Measurements from ENCODE around the gene MYO9B. TPM values are rescaled to one million over a fixed set of nuclear protein-coding genes. Genes with fewer than 3 reads are reported as not detected.
A peak's percentile ranks its signal among the peaks of the same experiment; 100 is the strongest.
"Not testable (repeated sequence)": the region's sequence is repeated elsewhere in the genome, so short reads cannot be mapped to it uniquely, and the experiment has no call there.

MYO9B gene
- total and polyA plus RNA-seq, 9 donors, result 18.0 to 55.5 (median 39.7) TPM

GRCh38 chr19:17090583-17090982, 15.0 kb downstream of the MYO9B start:
- H3K27ac ChIP-seq (ENCODE audit: low read length), result peak overlapping the region; percentile 20

DNA sequence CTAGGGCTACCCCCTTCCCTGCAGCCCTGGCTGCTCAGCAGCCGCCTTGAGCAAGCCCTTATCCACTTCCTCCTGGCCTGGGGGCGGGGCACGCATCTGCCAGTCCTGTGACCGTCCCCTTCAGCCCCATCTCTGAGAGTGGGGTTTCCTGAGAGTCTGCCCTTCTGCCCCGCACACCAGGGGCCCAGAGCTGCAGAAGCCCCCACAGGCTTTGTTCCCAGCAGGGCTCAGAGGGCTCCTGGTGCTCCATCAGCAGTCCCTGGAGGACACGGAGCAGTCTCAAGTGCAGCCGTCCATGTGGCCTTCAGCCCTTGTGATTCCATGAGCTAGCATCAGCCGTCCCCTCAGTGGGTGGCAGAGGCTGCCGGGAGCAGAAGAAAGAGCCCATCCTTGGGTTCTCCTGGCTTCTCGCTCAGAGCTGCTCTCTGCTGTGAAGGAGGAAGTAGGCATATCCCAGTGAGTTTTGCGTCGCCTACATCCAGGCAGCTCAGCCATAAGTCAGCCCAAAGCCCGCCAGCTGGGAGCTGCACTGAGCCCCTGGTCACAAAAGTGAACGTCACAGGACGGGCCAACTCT, 16.3 kb downstream of the MYO9B start:
- H3K4me3 ChIP-seq (ENCODE audit: low read length), result no peak overlapping the region
- peaks cover 5% of the 10 kb centered on the region for H3K4me1 ChIP-seq (ENCODE audit: control insufficient read depth, insufficient read depth, low read length)
- peaks cover under 1% of the 10 kb centered on the region for H3K36me3 ChIP-seq (ENCODE audit: control insufficient read depth, insufficient read depth, low read length)
- peak; percentile 49 for DNase-seq
- peaks cover 4% of the 10 kb centered on the region for H3K9me3 ChIP-seq (replicated peaks; ENCODE audit: control insufficient read depth, low read depth, low read length)
- H3K27ac ChIP-seq (ENCODE audit: low read length), result peak overlapping the region; percentile 4
- 73% methylated on average over 9 of the region's 15 CpGs for WGBS (ENCODE audit: insufficient coverage)
- no peaks in the 10 kb centered on the region for H3K27me3 ChIP-seq (ENCODE audit: control insufficient read depth, insufficient read depth, low read length)

More at GRCh38 chr19:17090583-17090982, 15.0 kb downstream of the MYO9B start:
- peak; percentile 32 for DNase-seq
- H3K9me3 ChIP-seq (replicated peaks; ENCODE audit: control insufficient read depth, low read depth, low read length), result peaks cover 4% of the 10 kb centered on the region
- H3K4me1 ChIP-seq (ENCODE audit: control insufficient read depth, insufficient read depth, low read length), result peaks cover 5% of the 10 kb centered on the region
- no peaks in the 10 kb centered on the region for H3K27me3 ChIP-seq (ENCODE audit: control insufficient read depth, insufficient read depth, low read length)
- WGBS (ENCODE audit: insufficient coverage), result 95% methylated on average over 4 of the region's 9 CpGs
- no peak overlapping the region for H3K4me3 ChIP-seq (ENCODE audit: low read length)
- peaks cover 9% of the 10 kb centered on the region for H3K36me3 ChIP-seq (ENCODE audit: control insufficient read depth, insufficient read depth, low read length)

DNA sequence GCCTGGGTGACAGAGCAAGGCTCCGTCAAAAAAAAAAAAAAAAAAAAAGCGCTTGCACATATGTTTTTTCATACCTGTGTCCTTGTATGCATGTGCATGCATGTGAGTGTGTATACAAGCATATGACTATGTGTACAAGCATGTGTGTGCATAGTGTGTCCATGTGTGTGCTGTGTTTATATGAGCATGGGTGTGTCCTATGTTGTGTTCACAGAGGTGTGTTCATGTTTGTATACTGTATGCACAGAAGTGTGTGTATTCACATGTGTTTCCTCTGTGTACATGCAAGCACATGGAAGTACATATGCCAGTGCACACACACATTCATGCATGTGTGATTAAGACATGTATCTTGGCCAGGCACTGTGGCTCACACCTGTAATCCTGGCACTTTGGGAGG, 17.1 kb downstream of the MYO9B start:
- Histone ChIP-seq H3K9me3 (replicated peaks; ENCODE audit: control insufficient read depth, low read depth, low read length) (peaks cover 4% of the 10 kb centered on the region), H3K27me3 (ENCODE audit: control insufficient read depth, insufficient read depth, low read length) (no peaks in the 10 kb centered on the region), H3K4me1 (ENCODE audit: control insufficient read depth, insufficient read depth, low read length) (peaks cover 5% of the 10 kb centered on the region), H3K27ac (ENCODE audit: low read length) (no peak overlapping the region), H3K36me3 (ENCODE audit: control insufficient read depth, insufficient read depth, low read length) (no peaks in the 10 kb centered on the region), H3K4me3 (ENCODE audit: low read length) (no peak overlapping the region)
- no peak for DNase-seq
- WGBS (ENCODE audit: insufficient coverage), result 90% methylated on average over 2 of the region's 2 CpGs

DNA sequence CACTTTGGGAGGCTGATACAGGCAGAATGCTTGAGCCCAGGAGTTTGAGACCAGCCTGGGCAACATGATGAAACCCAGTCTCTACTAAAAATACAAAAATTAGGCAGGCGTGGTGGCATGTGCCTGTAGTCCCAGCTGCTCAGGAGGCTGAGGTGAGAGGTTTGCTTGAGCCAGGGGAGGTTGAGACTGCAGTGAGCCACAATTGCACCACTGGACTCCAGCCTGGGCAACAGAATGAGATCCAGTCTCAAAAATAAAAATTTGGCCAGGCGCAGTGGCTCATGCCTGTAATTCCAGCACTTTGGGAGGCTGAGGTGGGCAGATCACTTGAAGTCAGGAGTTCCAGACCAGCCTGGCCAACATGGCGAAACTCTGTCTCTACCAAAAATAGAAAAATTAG, 19.1 kb downstream of the MYO9B start:
- not testable (repeated sequence) for H3K4me1 ChIP-seq (ENCODE audit: control insufficient read depth, insufficient read depth, low read length); H3K4me3 ChIP-seq (ENCODE audit: low read length); H3K9me3 ChIP-seq (replicated peaks; ENCODE audit: control insufficient read depth, low read depth, low read length); H3K27ac ChIP-seq (ENCODE audit: low read length); H3K27me3 ChIP-seq (ENCODE audit: control insufficient read depth, insufficient read depth, low read length); DNase-seq; H3K36me3 ChIP-seq (ENCODE audit: control insufficient read depth, insufficient read depth, low read length)
- WGBS (ENCODE audit: insufficient coverage), result 90% methylated on average over 2 of the region's 3 CpGs

DNA sequence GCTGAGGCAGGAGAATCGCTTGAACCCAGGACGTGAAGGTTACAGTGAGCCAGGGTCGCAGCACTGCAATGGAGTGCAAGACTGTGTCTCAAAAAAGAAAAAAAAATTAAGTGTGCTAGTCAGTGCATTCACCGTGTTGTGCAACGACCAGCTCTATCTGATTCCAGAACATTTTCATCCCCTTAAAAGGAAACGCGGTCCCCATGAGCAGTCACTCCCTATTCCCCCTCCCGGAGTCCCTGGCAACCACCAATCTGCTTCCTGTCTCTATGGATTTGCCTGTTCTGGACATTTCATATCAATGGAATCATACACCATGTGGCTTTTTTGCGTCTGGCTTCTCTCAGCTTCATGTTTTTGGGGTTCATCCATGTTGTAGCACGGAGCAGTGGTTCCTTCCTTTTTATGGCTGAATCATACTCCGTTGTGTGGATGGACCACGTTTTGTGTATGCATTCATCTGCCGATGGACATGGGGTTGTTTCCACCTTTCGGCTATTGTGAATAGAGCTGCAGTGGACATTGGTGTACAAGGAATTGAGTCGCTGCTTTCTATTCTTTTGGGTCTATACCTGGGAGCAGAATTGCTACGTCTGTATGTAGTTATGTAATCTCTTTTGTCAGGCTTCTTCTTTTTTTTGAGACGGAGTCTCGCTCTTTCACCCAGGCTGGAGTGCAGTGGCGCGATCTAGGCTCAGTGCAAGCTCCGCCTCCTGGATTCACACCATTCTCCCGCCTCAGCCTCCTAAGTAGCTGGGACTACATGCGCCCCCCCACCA, 19.8 kb downstream of the MYO9B start:
- Histone ChIP-seq H3K27me3 (ENCODE audit: control insufficient read depth, insufficient read depth, low read length) (no peaks in the 10 kb centered on the region), H3K4me1 (ENCODE audit: control insufficient read depth, insufficient read depth, low read length) (no peaks in the 10 kb centered on the region), H3K36me3 (ENCODE audit: control insufficient read depth, insufficient read depth, low read length) (peaks cover 2% of the 10 kb centered on the region), H3K9me3 (replicated peaks; ENCODE audit: control insufficient read depth, low read depth, low read length) (peaks cover 4% of the 10 kb centered on the region), H3K27ac (ENCODE audit: low read length) (no peak overlapping the region), H3K4me3 (ENCODE audit: low read length) (no peak overlapping the region)
- no peak for DNase-seq
- 85% methylated on average over 12 of the region's 23 CpGs for WGBS (ENCODE audit: insufficient coverage)

GRCh38 chr19:17097593-17098126, 22.1 kb downstream of the MYO9B start:
- no peaks in the 10 kb centered on the region for H3K9me3 ChIP-seq (replicated peaks; ENCODE audit: control insufficient read depth, low read depth, low read length)
- H3K4me3 ChIP-seq (ENCODE audit: low read length), result no peak overlapping the region
- 80% methylated on average over 1 of the region's 8 CpGs for WGBS (ENCODE audit: insufficient coverage)
- H3K36me3 ChIP-seq (ENCODE audit: control insufficient read depth, insufficient read depth, low read length), result peaks cover 15% of the 10 kb centered on the region
- H3K4me1 ChIP-seq (ENCODE audit: control insufficient read depth, insufficient read depth, low read length), result no peaks in the 10 kb centered on the region
- H3K27ac ChIP-seq (ENCODE audit: low read length), result no peak overlapping the region
- DNase-seq, result no peak
- H3K27me3 ChIP-seq (ENCODE audit: control insufficient read depth, insufficient read depth, low read length), result no peaks in the 10 kb centered on the region

DNA sequence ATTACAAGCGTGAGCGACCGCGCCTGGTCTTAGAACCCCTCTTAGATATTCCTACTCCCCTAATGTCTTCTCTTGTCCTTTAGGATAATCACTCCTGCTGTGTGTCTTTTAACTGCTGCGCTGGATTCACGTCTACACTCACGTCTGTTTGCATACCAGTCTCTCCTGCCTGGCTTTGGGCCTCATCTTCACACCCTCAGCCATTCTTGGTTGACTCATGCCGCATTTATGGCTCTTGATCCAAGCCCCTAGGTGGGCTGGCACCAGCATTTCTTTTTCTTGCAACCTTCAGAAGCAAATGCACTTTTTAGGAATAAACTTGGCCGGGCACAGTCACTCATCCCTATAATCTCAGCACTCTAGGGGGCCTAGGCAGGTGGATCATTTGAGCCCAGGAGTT, 22.7 kb downstream of the MYO9B start:
- WGBS (ENCODE audit: insufficient coverage), result 88% methylated on average over 8 of the region's 9 CpGs
- no peak overlapping the region for H3K4me3 ChIP-seq (ENCODE audit: low read length)
- DNase-seq, result no peak
- no peaks in the 10 kb centered on the region for H3K4me1 ChIP-seq (ENCODE audit: control insufficient read depth, insufficient read depth, low read length)
- H3K27ac ChIP-seq (ENCODE audit: low read length), result no peak overlapping the region
- peaks cover 2% of the 10 kb centered on the region for H3K9me3 ChIP-seq (replicated peaks; ENCODE audit: control insufficient read depth, low read depth, low read length)
- no peaks in the 10 kb centered on the region for H3K27me3 ChIP-seq (ENCODE audit: control insufficient read depth, insufficient read depth, low read length)
- peaks cover 22% of the 10 kb centered on the region for H3K36me3 ChIP-seq (ENCODE audit: control insufficient read depth, insufficient read depth, low read length)

DNA sequence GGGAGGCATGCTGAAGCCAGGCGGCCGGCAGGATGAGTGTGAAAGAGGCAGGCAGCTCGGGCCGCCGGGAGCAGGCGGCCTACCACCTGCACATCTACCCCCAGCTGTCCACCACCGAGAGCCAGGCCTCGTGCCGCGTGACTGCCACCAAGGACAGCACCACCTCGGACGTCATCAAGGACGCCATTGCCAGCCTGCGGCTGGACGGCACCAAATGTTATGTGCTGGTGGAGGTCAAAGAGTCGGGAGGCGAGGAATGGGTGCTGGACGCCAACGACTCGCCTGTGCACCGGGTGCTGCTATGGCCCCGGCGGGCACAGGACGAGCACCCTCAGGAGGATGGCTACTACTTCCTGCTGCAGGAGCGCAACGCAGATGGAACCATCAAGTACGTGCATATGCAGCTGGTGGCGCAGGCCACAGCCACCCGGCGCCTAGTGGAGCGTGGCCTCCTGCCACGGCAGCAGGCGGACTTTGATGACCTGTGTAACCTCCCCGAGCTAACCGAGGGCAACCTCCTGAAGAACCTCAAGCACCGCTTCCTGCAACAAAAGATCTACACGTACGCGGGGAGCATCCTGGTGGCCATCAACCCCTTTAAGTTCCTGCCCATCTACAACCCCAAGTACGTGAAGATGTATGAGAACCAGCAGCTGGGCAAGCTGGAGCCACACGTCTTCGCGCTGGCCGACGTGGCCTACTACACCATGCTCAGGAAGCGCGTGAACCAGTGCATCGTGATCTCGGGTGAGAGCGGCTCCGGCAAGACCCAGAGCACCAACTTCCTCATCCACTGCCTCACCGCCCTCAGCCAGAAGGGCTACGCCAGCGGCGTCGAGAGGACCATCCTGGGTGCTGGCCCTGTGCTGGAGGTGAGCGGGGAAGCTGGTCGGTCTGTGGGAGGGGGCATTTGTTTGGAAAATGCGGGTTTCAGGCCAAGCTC, 26.4 kb downstream of the MYO9B start:
- no peaks in the 10 kb centered on the region for H3K27me3 ChIP-seq (ENCODE audit: control insufficient read depth, insufficient read depth, low read length)
- 97% methylated on average over 46 of the region's 59 CpGs for WGBS (ENCODE audit: insufficient coverage)
- H3K4me1 ChIP-seq (ENCODE audit: control insufficient read depth, insufficient read depth, low read length), result no peaks in the 10 kb centered on the region
- no peak overlapping the region for H3K4me3 ChIP-seq (ENCODE audit: low read length)
- peaks cover 2% of the 10 kb centered on the region for H3K9me3 ChIP-seq (replicated peaks; ENCODE audit: control insufficient read depth, low read depth, low read length)
- peaks cover 39% of the 10 kb centered on the region for H3K36me3 ChIP-seq (ENCODE audit: control insufficient read depth, insufficient read depth, low read length)
- H3K27ac ChIP-seq (ENCODE audit: low read length), result no peak overlapping the region
- DNase-seq, result no peak

DNA sequence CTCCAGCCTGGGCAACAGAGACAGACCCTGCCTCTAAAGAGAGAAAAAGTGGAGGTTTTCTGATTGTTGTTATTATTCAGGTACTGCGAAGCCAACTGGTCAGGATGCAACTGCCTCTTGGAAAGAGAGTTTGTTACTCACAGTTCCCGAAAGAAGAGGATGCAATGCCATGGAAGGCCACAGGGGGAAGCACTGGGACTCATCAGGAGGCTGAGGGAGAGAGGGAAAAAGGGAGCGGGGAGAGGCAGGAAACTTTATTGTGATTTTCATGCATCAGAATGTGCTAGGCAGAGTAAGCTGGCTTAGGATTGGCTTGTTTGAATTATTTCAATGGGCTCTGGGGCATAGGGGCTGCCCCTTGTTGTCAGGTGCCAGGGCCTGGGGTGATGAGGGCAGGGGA, 27.6 kb downstream of the MYO9B start:
- Histone ChIP-seq H3K27me3 (ENCODE audit: control insufficient read depth, insufficient read depth, low read length) (no peaks in the 10 kb centered on the region), H3K27ac (ENCODE audit: low read length) (no peak overlapping the region), H3K36me3 (ENCODE audit: control insufficient read depth, insufficient read depth, low read length) (peaks cover 39% of the 10 kb centered on the region), H3K9me3 (replicated peaks; ENCODE audit: control insufficient read depth, low read depth, low read length) (peaks cover 2% of the 10 kb centered on the region), H3K4me3 (ENCODE audit: low read length) (no peak overlapping the region), H3K4me1 (ENCODE audit: control insufficient read depth, insufficient read depth, low read length) (peaks cover 11% of the 10 kb centered on the region)
- 73% methylated on average over 2 of the region's 3 CpGs for WGBS (ENCODE audit: insufficient coverage)
- no peak for DNase-seq

DNA sequence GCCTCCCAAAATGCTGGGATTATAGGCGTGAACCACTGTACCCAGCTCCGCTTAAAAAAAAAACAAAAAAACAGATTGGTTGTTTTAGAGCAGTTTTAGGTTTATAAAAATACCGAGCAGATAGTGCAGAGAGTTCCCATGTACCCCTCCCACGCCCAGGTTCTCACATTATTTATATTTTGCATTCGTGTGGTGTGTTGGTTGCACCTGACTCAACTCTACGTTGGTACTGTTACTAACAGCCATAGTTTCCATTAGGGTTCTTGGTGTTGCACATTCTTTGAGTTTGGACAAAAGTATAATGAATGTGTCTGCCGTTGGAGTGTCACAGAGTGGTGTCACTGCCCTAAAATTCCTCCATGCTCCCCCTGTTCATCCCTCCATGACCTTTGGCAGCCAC, 29.1 kb downstream of the MYO9B start:
- peaks cover 14% of the 10 kb centered on the region for H3K4me1 ChIP-seq (ENCODE audit: control insufficient read depth, insufficient read depth, low read length)
- H3K36me3 ChIP-seq (ENCODE audit: control insufficient read depth, insufficient read depth, low read length), result peaks cover 37% of the 10 kb centered on the region
- H3K9me3 ChIP-seq (replicated peaks; ENCODE audit: control insufficient read depth, low read depth, low read length), result peaks cover 2% of the 10 kb centered on the region
- no peak overlapping the region for H3K27ac ChIP-seq (ENCODE audit: low read length)
- no peak for DNase-seq
- no peaks in the 10 kb centered on the region for H3K27me3 ChIP-seq (ENCODE audit: control insufficient read depth, insufficient read depth, low read length)
- H3K4me3 ChIP-seq (ENCODE audit: low read length), result no peak overlapping the region
- no CpG with 5 or more reads among the region's 7 CpGs for WGBS (ENCODE audit: insufficient coverage)

All from muscle of leg (tissue), 11 donors.